H9 (cell line): Measurements from ENCODE around the gene NDUFB10. TPM values are rescaled to one million over a fixed set of nuclear protein-coding genes. Genes with fewer than 3 reads are reported as not detected.
"Not testable (repeated sequence)": the region's sequence is repeated elsewhere in the genome, so short reads cannot be mapped to it uniquely, and the experiment has no call there.

Source experiments
- DNase-seq: peaks from one replicate; pipeline ENCODE4 v3.0.0-alpha.2; 2017
- H2AFZ ChIP-seq: one replicate; pipeline ENCODE4 v1.6.1; 2013; ENCODE audit warnings: mild to moderate bottlenecking, low read length, control low read depth, moderate library complexity
- H2AK5ac ChIP-seq: 2 replicates; pipeline ENCODE4 v1.6.1; 2013; ENCODE audit warnings: low read length, control low read depth, mixed read lengths; ENCODE audit not compliant: insufficient read length
- H2BK120ac ChIP-seq: one replicate; pipeline ENCODE4 v1.6.1; 2013; ENCODE audit warnings: low read depth, mild to moderate bottlenecking, low read length, control low read depth, inconsistent platforms; ENCODE audit not compliant: poor library complexity, severe bottlenecking
- H2BK12ac ChIP-seq: 2 replicates; pipeline ENCODE4 v1.6.1; 2013; ENCODE audit warnings: low read length, control low read depth, mixed read lengths, low read depth; ENCODE audit not compliant: insufficient read length
- H2BK15ac ChIP-seq: 2 replicates; pipeline ENCODE4 v1.6.1; 2013; ENCODE audit warnings: low read depth, low read length, control low read depth
- H2BK20ac ChIP-seq: one replicate; pipeline ENCODE4 v1.6.1; 2013; ENCODE audit warnings: low read depth, mild to moderate bottlenecking, low read length, control low read depth, inconsistent platforms; ENCODE audit not compliant: poor library complexity, severe bottlenecking
- H2BK5ac ChIP-seq: 2 replicates; pipeline ENCODE4 v1.6.1; 2013; ENCODE audit warnings: low read length, control low read depth, mixed read lengths; ENCODE audit not compliant: insufficient read length
- H3K14ac ChIP-seq: 2 replicates; pipeline ENCODE4 v1.6.1; 2013; ENCODE audit warnings: low read length, control low read depth; ENCODE audit not compliant: insufficient read depth
- H3K18ac ChIP-seq: 2 replicates; pipeline ENCODE4 v1.6.1; 2013; ENCODE audit warnings: low read depth, mild to moderate bottlenecking, mixed read lengths, low read length, control low read depth; ENCODE audit not compliant: insufficient read length
- H3K23ac ChIP-seq: 2 replicates; pipeline ENCODE4 v1.6.1; 2013; ENCODE audit warnings: low read length, control low read depth, mixed read lengths, low read depth; ENCODE audit not compliant: insufficient read length
- H3K23me2 ChIP-seq: 2 replicates; pipeline ENCODE4 v1.6.1; 2013; ENCODE audit warnings: low read depth, mild to moderate bottlenecking, mixed read lengths, low read length, control low read depth; ENCODE audit not compliant: insufficient read length, poor library complexity, severe bottlenecking
- H3K27ac ChIP-seq: 2 replicates; pipeline ENCODE4 v1.5.1; 2013; ENCODE audit warnings: low read length, control low read depth, mixed read lengths, low read depth; ENCODE audit not compliant: insufficient read length
- H3K27me3 ChIP-seq: 2 replicates; pipeline ENCODE4 v1.6.1; 2013; ENCODE audit warnings: low read length, control low read depth, inconsistent platforms; ENCODE audit not compliant: insufficient read depth
- H3K4ac ChIP-seq: 2 replicates; pipeline ENCODE4 v1.6.1; 2013; ENCODE audit warnings: low read depth, mild to moderate bottlenecking, control low read depth, inconsistent platforms, low read length, moderate library complexity
- H3K4me1 ChIP-seq: 2 replicates; pipeline ENCODE4 v1.6.1; 2013; ENCODE audit warnings: low read length, control low read depth, inconsistent platforms; ENCODE audit not compliant: insufficient read depth
- H3K4me2 ChIP-seq: 2 replicates; pipeline ENCODE4 v1.6.1; 2013; ENCODE audit warnings: low read length, control low read depth, mixed read lengths; ENCODE audit not compliant: insufficient read length, insufficient read depth
- H3K56ac ChIP-seq: 2 replicates; pipeline ENCODE4 v1.6.1; 2013; ENCODE audit warnings: low read depth, mild to moderate bottlenecking, mixed read lengths, low read length, control low read depth; ENCODE audit not compliant: insufficient read length
- H3K79me1 ChIP-seq: 2 replicates; pipeline ENCODE4 v1.6.1; 2013; ENCODE audit warnings: low read depth, mild to moderate bottlenecking, moderate library complexity, low read length, control low read depth, inconsistent platforms; ENCODE audit not compliant: insufficient read depth, poor library complexity, severe bottlenecking
- H3K79me2 ChIP-seq: 2 replicates; pipeline ENCODE4 v1.6.1; 2013; ENCODE audit warnings: low read length, control low read depth, inconsistent platforms; ENCODE audit not compliant: insufficient read depth
- H3K9ac ChIP-seq: 2 replicates; pipeline ENCODE4 v1.6.1; 2013; ENCODE audit warnings: low read length, control low read depth, mixed read lengths; ENCODE audit not compliant: insufficient read length; ENCODE audit errors: extremely low read depth
- H3K9me3 ChIP-seq: one replicate; pipeline ENCODE4 v1.6.1; 2013; ENCODE audit warnings: low read depth, low read length, inconsistent platforms; ENCODE audit not compliant: control insufficient read depth
- H3T11ph ChIP-seq: one replicate; pipeline ENCODE4 v1.6.1; 2013; ENCODE audit warnings: mild to moderate bottlenecking, low read length, control low read depth, inconsistent platforms
- H4K20me1 ChIP-seq: one replicate; pipeline ENCODE4 v1.6.1; 2013; ENCODE audit not compliant: control insufficient read depth, insufficient read length, insufficient read depth
- H4K5ac ChIP-seq: 2 replicates; pipeline ENCODE4 v1.6.1; 2013; ENCODE audit warnings: low read depth, mild to moderate bottlenecking, mixed read lengths, low read length, control low read depth; ENCODE audit not compliant: insufficient read length
- H4K8ac ChIP-seq: replicated peaks from 2 replicates; pipeline ENCODE4 v1.6.1; 2013; ENCODE audit warnings: low read length, control low read depth, mixed read lengths, low read depth; ENCODE audit not compliant: insufficient read length
- H4K91ac ChIP-seq: 2 replicates; pipeline ENCODE4 v1.6.1; 2013; ENCODE audit warnings: low read depth, mild to moderate bottlenecking, moderate library complexity, mixed read lengths, low read length, control low read depth; ENCODE audit not compliant: insufficient read length
- H3K27ac Mint-ChIP-seq, 3 experiments: 2 replicates in 2 of 3; 3 replicates in 1 of 3; pipeline ENCODE4 v1.8.0; 2020 to 2021; ENCODE audit warnings: mixed read lengths in 3 of 3, mild to moderate bottlenecking in 1 of 3, moderate library complexity in 1 of 3
- H3K27me3 Mint-ChIP-seq: 2 replicates; pipeline ENCODE4 v1.8.0; 2021; ENCODE audit warnings: low read depth, mild to moderate bottlenecking, moderate library complexity, mixed read lengths
- H3K36me3 Mint-ChIP-seq, 3 experiments: 2 replicates in 2 of 3; 3 replicates in 1 of 3; pipeline ENCODE4 v1.8.0; 2020 to 2021; ENCODE audit warnings: low read depth in 3 of 3, mixed read lengths in 3 of 3; ENCODE audit not compliant: insufficient read depth in 1 of 3
- H3K4me1 Mint-ChIP-seq, 2 experiments: 2 replicates each; pipeline ENCODE4 v1.8.0; 2020; ENCODE audit warnings: mixed read lengths in 2 of 2
- H3K4me3 Mint-ChIP-seq, 2 experiments: 2 replicates in 1 of 2; 3 replicates in 1 of 2; pipeline ENCODE4 v1.8.0; 2020 to 2021; ENCODE audit warnings: mild to moderate bottlenecking in 2 of 2, mixed read lengths in 2 of 2, moderate library complexity in 1 of 2
- H3K9me3 Mint-ChIP-seq, 2 experiments: 2 replicates in 1 of 2; 3 replicates in 1 of 2; pipeline ENCODE4 v1.8.0; 2020; ENCODE audit warnings: mild to moderate bottlenecking in 2 of 2, mixed read lengths in 2 of 2, moderate library complexity in 1 of 2
- WGBS: extraction: QIAGEN DNeasy Blood & Tissue Kit; methylation state at CpG from one replicate; pipeline ENCODE4 v1.1.7; 2013; ENCODE audit warnings: missing lambda C conversion rate, low lambda C conversion rate, mixed read lengths; ENCODE audit not compliant: insufficient read length; ENCODE audit errors: extremely low coverage; 5-methylcytosine and 5-hydroxymethylcytosine counted together
- total RNA-seq: library from RNA; stranded (reverse); gene quantifications from 2 replicates; pipeline ENCODE4 v1.2.1, GENCODE V29; 2021
- TF ChIP-seq, protein P1 (sequence below): fragments of 200-600 bp; sonication (generic); conservative IDR thresholded peaks from 3 replicates; pipeline ENCODE4 v1.8.0; 2021; ENCODE audit warnings: antibody characterized with exemption, mild to moderate bottlenecking

NDUFB10 gene
- total RNA-seq, 1 experiment from 2014 or later, result 191 TPM

DNA sequence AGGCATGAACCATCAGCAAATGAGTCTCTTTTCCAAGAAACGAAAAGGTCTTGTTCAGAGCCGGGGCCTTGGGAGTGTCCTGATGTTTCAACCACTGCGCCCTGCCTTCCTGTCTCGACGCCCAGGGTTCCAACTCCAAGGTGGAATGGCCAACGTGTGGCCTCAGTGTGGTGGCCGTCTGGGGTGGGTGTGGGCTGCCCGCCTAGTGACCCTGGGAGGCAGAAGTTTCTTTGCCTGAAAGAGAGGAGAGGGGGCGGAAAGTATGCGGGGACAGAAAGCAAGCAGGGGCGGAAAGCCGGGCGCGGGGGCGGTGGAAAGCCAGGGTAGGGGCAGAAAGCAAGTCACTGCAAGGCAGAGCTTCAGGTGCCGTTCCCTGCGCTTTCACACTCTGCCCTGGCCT lies 20.4 kb upstream of the NDUFB10 start:
- Histone ChIP-seq H4K20me1 (no peaks in the 10 kb centered on the region), H3K27ac (no peak overlapping the region), H4K5ac (no peak overlapping the region), H2AFZ (no peak overlapping the region), H4K91ac (no peak overlapping the region), H3K4ac (no peak overlapping the region), H3T11ph (no peak overlapping the region), H3K9me3 (no peaks in the 10 kb centered on the region), H4K8ac (no peak overlapping the region), H3K79me1 (no peaks in the 10 kb centered on the region), H3K4me1 (peaks cover 2% of the 10 kb centered on the region; the same call in 1 of the 2 replicates), H3K23ac (no peak overlapping the region), H3K14ac (no peak overlapping the region), H2BK15ac (no peak overlapping the region), H2BK5ac (no peak overlapping the region), H2BK20ac (no peak overlapping the region), H3K23me2 (peaks cover 7% of the 10 kb centered on the region), H3K79me2 (no peaks in the 10 kb centered on the region), H2BK120ac (no peak overlapping the region), H2BK12ac (no peak overlapping the region), H3K56ac (no peak overlapping the region), H3K18ac (no peak overlapping the region), H3K9ac (no peak overlapping the region), H3K4me2 (no peak overlapping the region), H3K27me3 (no peaks in the 10 kb centered on the region), H2AK5ac (no peak overlapping the region)
- Mint-ChIP-seq H3K36me3 (peaks cover 10 to 28% (median 17%) of the 10 kb centered on the region in 3 experiments; a peak in 6 of 7 replicates), H3K27ac (no peak overlapping the region; a peak in 1 of 7 replicates), H3K4me3 (peak overlapping the region in 1 of 2 experiments; percentile 26; a peak in 2 of 5 replicates), H3K4me1 (peaks cover 8 to 13% of the 10 kb centered on the region in 2 experiments; a peak in 3 of 4 replicates), H3K9me3 (no peaks in the 10 kb centered on the region), H3K27me3 (peaks cover 2% of the 10 kb centered on the region; the same call in 1 of the 2 replicates)
- TF ChIP-seq, protein P1, sequence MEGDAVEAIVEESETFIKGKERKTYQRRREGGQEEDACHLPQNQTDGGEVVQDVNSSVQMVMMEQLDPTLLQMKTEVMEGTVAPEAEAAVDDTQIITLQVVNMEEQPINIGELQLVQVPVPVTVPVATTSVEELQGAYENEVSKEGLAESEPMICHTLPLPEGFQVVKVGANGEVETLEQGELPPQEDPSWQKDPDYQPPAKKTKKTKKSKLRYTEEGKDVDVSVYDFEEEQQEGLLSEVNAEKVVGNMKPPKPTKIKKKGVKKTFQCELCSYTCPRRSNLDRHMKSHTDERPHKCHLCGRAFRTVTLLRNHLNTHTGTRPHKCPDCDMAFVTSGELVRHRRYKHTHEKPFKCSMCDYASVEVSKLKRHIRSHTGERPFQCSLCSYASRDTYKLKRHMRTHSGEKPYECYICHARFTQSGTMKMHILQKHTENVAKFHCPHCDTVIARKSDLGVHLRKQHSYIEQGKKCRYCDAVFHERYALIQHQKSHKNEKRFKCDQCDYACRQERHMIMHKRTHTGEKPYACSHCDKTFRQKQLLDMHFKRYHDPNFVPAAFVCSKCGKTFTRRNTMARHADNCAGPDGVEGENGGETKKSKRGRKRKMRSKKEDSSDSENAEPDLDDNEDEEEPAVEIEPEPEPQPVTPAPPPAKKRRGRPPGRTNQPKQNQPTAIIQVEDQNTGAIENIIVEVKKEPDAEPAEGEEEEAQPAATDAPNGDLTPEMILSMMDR, result no peak
- DNase-seq, result no peak
- WGBS, result no CpG with 5 or more reads among the region's 17 CpGs

DNA sequence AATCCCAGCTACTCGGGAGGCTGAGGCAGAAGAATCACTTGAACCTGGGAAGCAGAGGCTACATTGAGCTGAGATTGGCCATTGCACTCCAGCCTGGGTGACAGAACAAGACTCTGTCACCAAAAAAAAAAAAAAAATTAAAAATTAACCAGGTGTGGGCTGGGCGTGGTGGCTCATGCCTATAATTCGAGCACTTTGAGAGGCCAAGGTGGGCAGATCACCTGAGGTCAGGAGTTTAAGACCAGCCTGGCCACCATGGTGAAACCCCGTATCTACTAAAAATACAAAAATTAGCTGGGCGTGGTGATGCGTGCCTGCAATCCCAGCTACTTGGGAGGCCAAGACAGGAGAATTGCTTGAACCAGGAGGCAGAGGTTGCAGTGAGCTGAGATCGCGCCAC lies 19.5 kb upstream of the NDUFB10 start:
- peaks cover 10 to 28% (median 17%) of the 10 kb centered on the region in 3 experiments; a peak in 6 of 7 replicates for H3K36me3 Mint-ChIP-seq
- no CpG with 5 or more reads among the region's 8 CpGs for WGBS

More for the DNA sequence above, 19.5 kb upstream of the NDUFB10 start:
- not testable (repeated sequence) for H3K18ac ChIP-seq, H4K8ac ChIP-seq, H2AFZ ChIP-seq, H2AK5ac ChIP-seq, H4K91ac ChIP-seq, H2BK15ac ChIP-seq, H3K23me2 ChIP-seq, H2BK5ac ChIP-seq, H3K4ac ChIP-seq, H4K20me1 ChIP-seq, H2BK12ac ChIP-seq, H3K4me2 ChIP-seq, H3K4me1 ChIP-seq, DNase-seq, H3K4me3 Mint-ChIP-seq, H2BK120ac ChIP-seq, H3K9me3 Mint-ChIP-seq, H3T11ph ChIP-seq, H3K79me2 ChIP-seq, H4K5ac ChIP-seq, H3K9me3 ChIP-seq, H3K27ac ChIP-seq, H3K27me3 ChIP-seq, H3K79me1 ChIP-seq, H3K14ac ChIP-seq, H3K27me3 Mint-ChIP-seq, H3K56ac ChIP-seq, H2BK20ac ChIP-seq, H3K9ac ChIP-seq, H3K23ac ChIP-seq
- Mint-ChIP-seq H3K4me1 (peaks cover 15 to 22% of the 10 kb centered on the region in 2 experiments), H3K27ac (peak overlapping the region in 1 of 3 experiments; percentile 31; a peak in 1 of 7 replicates)
